Fibroblast of skin of left quadriceps (primary cell): Measurements from ENCODE around the gene ID3.
A peak's percentile ranks its signal among the peaks of the same experiment; 100 is the strongest.
"Not testable (repeated sequence)": the region's sequence is repeated elsewhere in the genome, so short reads cannot be mapped to it uniquely, and the experiment has no call there.

Experiments used
- DNase-seq, 2 experiments: peaks; one replicate each; pipeline ENCODE4 v3.0.0-alpha.2; 2013; ENCODE audit warnings: low read depth in 2 of 2

Gene ID3

DNA sequence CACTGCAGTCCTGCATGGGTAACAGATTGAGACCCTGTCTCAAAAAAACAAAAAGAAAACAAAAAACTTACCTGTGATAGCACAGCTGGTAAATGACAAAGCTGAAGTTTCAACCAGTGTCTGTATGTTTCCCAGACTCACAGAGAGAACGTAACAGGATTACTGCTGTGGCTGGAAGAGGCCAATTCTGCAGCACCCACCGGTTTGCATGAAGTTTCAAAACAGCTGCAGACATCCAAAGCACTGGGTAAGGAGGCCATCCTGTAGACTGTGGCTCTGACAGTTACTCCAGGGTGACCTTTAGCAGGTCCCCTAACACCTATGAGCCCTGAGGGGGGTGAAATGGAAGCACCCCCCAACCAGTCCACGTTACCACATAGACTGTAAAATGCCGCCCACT lies 7.5 kb downstream of the ID3 start:
- DNase-seq = no peak

DNA sequence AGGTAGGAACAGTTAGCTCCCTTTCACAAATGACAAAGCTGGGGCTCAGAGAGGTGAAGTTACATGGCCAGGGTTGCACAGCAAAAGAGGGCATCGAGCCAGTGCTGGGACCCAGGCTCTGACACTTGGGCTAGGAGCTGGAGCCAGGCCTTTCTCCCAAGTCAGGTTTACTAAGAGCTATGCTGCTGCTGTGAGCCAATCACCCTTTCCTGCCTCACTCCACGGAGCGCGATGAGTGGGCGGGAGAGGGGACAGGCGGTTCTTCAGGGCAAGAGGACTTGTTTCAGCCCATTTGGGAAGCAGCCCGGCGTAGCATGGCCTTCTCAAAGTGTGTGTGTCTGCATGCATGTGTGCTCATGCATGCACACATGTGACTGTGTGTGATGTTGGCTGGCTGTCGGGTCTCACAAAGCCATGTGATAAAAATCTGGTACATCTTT lies 10.6 kb downstream of the ID3 start:
- DNase-seq = no peak

DNA sequence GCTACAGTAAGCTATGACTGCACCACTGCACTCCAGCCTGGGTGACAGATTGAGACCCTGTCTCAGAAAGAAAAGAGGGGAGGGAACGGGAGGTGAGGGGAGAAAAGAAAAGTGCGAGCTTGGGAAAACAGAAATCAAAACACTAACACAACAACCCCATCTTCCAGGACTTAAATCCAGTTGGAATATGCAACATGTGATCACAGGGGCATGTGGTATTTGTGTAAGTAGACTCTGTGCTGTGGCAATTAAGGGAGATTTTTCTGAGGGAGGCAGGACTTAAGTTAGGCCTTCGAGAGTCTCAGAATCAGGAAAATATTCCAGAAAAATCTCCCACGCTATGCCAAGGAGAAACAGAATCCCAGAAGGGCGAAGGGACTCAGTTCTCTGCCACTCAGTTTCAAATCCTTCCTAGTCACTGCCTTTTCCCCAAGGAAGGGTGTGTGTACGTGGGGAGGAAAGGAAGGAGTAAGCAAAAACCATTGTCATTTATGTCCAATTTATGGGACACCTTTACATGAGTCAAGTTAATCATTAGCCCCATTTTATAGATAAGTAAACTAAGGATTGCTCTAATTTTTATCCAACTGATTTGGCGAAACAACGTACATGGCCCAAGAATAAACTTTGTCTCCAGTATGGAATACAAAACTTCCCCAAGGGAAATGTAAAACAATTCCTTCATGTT lies 12.3 kb downstream of the ID3 start:
- no peak for DNase-seq

DNA sequence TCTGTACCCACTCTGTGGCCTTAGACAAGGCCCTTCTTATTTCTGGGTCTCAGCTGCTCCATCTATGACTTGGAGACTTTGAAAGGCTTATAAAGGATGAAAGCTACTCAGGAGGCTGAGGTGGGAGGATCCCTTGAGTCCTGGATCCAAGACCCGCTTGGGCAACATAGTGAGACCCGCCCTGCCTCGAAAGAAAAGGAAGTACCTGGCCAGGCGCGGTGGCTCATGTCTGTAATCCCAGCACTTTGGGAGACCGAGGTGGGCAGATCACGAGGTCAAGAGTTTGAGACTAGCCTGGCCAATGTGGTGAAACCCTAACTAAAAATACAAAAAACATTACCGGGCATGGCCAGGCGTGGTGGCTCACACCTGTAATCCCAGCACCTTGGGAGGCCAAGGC lies 13.4 kb downstream of the ID3 start:
- no peak for DNase-seq

DNA sequence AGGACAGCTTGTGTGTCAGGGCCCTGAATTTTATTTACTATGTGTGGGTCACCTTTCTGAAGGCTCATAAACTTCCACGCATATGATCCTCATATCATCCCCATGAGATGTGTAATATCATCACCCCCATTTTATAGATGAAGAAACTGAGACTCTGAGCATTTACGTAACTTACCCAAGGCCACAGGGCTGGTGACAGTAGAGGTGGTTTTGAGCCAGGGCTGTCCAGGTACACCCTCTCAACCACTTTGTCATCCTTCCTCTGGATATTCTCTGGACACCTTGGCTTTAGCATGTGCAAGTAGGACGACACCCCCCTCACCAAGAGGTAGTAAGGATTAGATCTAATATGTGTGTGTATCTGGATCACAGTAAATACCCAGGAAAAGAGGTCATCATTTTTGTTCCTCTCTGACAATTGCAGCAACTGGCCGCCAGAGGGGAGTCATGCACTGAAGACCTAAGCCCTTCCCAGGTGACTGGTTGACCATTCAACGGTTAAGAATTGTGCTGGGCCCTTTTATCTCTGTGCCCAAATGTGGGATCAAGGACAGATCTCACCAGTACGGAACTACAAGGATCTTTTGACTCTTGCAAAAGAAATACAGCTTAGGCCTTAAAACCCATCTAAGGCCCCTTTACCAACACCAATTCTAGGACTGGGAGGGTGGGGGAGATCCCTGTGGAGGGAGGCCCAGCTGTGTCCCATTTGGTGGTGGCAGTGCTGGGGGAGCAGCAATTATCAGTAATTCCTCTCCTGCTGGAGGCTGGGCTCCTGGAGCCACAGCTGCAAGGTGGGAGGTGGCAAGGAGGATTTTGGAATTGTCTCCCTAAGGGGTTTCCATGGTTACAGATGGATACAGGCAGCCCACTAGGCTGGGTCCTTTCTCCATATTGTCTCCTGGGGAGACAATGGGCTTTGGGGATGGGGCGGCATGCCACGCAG lies 14.6 kb downstream of the ID3 start:
- peak; percentile 58 to 65 for DNase-seq

DNA sequence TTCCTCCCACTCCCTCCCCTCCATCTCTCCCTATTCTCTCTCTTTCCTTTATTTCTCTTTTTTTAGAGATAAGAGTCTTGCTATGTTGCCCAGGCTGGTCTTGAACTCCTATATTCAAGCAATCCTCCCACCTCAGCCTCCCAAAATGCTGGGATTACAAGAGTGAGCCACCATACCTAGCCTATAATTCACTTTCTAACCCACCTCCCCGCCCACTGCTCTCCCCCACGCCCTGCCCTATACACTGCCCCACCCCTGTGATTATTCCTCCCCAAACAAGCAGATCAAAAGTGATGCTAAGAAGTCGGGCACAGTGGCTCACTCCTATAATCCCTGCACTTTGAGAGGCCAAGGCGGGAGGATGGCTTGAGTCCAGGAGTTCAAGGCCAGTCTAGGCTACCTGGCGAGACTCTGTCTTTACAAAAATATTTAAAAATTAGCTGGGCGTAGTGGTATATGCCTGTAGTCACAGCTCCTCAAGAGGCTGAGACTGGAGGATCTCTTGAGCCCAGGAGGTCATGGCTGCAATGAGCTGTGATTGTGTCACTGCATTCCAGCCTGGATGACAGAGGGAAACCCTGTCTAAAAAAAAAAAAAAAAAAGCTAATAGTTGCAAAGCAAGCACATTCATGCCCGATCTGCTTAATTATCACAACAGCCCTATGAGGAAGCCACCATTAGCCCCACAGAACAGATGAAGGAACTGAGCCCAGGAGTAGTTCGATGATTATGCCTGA lies 15.4 kb downstream of the ID3 start:
- no peak for DNase-seq

DNA sequence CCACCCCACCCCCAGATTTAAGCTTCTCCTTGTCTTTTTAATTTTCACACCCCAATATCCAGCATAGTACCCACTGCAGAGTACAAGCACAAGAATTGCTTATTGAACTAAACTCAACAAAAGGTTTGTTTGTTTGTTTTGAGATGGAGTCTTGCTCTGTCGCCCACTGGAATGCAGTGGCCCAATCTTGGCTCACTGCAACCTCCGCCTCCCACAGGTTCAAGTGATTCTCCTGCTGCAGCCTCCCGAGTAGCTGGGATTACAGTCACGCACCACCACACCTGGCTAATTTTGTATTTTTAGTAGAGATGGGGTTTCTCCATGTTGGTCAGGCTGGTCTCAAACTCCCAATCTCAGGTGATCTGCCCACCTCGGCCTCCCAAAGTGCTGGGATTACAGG lies 16.4 kb downstream of the ID3 start:
- not testable (repeated sequence) for DNase-seq

DNA sequence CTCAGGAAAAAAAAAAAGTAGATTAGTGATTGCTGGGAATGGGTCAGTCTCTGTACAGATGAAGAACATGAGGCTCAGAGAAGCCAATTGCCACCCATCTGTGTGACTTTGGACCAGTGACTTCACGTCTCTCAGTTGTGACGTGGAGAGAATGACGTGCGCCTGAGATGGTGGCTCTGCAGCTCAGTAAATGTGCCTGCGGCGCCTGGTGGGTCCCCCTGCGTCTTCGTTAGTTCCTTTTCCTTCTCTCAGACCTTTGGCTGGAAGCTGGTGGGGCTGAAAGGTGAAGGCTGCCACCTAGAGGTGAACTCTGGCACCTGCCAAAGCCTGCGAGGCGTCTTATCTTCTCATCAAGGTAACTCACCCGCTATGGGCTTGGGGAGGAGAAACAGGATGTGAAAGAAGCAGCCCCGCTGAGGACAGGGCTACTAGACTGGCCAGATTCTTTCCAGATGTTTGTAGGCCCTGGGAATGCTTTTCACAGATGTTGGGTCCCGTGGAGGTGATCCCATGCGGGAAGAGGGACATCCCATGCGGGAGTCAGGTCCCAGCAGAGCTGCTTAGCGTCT lies 19.5 kb downstream of the ID3 start:
- DNase-seq = peak; percentile 79 to 80

DNA sequence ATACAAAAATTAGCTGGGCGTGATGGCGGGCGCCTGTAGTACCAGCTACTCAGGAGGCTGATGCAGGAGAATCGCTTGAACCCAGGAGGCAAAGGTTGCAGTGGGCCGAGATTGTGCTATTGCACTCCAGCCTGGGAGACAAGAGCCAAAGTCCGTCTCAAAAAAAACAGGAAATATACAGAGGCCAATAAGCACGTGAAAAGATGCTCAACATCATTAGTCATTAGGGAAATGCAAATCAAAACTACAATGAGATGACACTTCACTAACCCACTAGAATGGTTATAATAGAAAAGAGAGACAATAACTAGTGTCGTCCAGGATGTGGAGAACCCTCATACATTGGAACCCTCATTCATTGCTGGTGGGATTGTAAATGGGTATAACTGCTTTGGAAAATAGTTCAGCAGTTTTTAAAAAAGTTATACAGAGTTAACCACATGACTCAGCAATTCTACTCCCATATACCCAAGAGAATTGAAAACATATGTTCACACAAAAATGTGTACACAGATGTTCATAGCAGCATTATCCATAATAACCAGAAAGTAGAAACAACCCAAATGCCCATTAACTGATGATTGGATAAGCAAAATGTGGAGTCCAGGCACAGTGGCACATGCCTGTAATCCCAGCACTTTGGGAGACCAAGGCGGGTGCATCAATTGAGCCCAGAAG lies 21.9 kb downstream of the ID3 start:
- DNase-seq = peak; percentile 65 to 69

DNA sequence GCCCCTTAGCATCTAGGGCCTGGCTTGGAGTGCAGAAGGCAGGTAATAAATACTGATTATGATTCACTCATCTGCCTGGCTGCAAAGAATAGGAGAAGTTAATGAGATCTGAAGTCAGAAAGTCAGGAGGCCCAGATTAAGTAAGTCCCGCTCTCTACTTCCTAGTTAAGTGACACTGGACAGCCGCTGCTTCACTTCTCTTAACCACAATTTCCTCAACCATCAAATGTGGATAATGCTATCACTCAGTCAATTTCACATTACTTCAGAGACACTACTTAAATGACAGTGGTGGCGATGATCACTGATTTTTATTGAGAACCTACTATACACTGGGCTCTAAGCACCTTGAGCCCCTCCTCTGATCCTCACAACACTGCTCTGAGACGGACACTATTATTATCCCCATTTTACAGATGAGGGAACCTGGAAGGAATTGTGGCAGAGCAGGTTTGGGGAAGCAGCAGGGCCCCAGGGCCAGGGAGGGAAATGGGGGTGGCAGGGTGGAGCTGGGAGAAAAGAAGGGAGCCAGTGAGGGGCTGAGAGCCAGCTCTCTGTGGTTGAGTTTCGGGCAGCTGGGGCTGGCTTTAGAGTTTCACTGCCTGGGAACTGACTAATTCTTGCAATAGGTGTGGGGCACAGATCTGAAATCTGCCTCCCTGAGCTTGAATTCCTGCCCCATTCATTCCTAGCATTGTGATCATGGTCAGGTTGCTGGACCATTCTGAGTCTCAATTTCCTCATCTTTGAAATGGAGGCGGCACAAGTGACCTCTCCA lies 25.9 kb downstream of the ID3 start:
- no peak for DNase-seq

DNA sequence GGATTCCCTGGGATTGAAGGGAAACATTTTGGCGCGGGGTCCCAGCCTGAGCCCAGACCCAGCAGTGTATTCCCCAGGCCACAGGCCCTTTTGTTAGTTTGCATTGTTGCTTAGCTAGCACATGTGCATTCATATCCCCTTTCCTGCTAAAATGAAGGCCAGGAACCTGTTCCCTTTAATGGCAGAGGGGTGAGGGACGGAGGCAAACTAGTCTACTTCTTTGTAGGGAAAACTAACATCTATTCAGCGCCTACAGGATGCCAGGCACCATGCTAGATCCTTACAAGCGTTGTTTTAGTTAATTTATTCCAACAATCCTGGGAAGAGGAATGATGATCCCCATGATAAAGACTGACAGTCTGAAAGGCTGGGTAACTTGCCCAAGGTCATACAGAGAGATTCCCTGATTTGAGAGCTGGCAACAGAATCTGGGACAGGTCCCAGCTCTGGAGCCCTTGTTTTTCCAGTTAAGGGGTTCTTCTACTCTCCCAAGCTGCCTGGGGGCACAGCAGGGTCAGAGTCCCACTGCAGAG lies 27.7 kb downstream of the ID3 start:
- DNase-seq = no peak

DNA sequence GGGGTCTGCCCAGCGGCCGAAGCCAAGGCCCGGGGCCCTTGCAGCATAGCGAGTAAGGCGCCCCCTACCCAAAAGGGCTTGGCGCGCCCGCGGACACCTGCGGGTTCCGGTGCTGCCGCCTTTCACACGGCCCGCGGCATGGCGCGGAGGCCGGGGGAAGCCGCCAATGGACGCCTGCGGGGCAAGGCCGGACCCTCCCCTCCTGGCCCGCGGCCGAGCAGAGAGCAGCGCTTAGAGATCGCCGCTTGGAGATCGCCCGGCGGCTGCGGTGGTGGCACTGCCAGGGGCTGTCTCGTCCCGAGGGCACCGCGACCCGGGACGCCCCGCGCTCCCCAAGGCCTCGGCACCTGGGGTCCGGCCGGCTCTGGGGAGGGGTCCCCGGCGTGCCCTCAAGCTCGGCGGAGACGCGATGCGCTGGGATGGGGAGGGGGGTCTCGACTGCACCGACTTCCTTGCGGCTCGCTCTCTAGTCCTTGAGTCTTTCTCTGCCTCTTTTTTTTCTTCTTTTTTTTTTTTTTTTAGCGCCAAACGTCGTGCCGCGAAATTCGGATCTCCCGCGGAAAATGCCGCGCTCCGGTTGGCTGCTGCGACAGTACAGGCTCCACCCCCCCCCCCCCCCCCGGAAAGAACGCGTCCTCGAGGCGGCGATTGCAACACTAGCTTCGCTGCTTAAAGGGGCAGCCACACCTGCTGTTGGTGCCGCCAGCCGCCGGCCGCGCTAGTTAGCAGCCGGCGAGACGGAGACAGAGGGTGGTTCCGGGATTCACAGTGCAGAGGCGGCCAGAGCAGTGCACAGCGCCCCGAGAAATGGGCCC lies 28.3 kb downstream of the ID3 start, which contains the start of gene E2F2:
E2F2 (minus strand) TSS at position 487 of the 815 bp plus-strand sequence; CDS start at position 47, 440 bp downstream.
- DNase-seq = peak; percentile 66 to 70

DNA sequence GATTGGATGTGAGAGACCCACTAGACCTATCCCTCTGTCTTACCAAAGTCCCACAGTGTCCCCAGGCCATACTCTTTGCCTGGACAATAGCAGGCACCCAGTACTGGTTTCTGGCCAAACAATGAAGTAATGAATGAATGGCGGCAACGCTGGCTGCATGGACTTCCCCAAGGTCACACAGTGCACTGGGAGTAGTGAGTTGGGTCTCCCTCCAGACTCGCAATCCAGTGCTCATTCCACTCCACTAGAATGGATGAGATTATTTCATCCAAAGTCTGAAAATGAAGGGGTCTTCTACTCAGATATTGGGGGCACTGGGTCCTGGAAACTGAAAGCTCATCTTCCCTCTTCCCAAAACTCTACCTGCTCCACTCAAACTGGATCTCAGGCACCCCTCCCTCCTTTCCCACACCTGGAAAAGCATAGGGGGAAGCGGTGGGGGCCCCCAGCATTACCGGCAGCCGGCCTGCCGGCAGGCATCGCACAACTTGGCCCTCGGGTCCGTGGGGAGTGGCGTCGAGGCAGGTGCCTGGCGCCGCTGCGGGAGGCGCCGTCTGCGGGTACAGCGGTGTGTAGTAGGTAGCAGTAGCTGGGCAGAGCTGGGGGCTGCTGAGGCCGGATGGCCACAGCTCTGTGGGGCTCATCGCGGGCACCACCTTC lies 29.1 kb downstream of the ID3 start:
- DNase-seq = no peak

DNA sequence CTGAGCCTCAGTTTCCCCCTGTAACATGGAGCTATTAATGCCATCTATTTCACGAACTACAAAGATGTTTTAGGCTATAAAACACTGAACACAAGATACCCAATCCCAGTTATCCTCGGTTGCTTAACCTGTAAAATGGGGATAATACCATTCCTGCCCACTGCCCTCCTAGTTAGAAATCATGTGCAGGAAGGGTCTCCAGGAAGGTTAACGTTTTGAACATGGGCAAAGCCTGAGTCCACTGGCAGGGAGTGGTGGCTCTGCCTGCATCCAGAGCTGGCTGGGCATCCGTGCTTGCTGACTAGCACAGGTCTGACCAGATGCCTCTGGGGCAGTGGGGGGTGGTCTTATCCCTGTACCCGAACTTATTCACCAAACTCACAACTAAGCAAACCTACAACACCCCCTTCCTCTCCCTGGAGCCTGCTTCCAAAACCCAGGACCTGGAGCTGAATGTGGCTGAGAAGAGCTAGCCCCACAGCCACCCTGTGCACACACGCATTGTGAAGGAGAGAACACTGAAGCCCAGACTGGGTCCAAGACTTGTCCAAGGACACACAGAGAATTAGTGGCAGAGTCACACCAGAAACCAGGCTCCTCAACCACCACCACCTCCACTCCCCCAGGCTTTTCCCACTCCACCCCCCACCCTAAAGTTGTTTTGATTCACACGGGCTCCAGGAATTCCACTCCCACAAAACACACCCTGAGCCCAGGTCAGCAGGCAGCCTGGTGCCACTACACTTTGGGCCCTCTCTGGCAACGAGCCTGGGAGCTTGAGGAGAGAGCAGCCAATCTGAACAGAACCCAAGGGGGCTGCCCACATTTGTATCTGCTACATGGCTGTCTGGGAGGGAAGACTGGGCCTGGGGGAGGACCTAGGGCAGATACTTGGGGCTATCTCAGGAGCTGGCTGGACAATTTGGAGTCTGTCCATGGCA lies 29.9 kb downstream of the ID3 start:
- no peak for DNase-seq

DNA sequence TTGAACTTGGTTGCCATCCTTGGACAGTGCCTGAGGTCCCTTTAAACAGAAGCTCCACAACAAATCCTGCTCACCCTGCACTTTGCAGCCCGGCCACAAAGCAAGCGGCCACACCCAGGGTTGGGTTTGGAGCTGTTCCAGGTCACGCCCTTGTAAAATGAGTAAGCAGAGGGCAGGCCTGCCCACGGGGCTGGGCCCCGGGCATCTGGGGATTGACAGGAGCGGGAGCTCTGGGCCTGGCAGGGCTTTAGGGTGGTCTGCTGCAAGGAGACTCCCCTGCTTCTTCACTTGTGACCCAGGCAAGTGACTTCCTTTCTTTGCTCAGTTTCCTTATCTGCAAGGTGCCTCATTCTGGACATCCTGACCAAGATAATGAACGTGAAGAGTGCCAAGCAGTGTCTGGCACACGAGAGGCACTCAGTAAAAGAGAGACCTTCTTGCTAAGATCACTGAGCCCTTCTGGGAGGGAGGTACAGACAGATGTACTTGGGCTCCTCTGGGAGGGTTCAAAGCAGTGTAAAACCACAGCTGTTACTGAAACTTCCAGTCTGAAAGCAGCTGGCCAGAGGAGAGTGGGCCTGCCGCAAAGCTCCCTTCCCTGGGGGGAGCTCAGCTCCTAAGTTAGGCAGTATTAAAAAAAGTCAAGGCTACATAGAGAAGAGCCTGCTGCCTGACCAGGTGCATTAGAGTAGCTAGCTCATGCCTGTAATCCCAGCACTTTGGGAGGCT lies 30.9 kb downstream of the ID3 start:
- DNase-seq = no peak

DNA sequence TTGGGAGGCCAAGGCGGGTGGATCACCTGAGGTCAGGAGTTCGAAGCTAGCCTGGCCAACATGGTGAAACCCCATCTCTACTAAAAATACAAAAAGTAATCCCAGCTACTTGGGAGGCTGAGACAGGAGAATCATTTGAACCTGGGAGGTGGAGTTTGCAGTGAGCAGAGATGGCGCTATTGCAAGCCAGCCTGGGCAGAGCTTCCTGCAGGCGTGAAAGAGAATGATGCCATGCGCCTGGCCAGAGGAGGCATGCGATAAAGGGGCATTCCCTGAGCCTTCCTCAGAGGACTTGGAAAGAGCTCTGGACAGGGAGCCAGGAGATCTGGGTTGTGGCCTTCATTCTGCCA lies 31.4 kb downstream of the ID3 start:
- no peak for DNase-seq

DNA sequence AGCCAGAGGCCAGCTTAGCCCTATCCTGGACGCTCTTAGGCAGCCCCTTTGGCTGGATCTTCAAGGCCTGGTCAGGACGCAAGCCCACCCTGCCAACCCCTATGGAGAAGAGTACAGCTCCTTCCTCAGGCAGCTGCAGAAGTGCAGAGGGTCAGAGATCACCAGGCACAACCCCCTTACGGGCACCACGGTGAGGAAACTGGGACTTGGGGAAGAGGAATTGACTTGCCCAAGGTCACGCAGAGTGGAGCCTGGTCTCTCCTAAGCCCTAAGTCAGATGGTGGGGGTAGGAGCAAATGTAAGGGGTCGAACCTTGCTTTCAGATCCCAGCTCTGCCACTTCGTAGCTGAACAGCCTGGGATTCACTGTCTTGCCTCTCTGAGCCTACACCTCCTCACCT lies 31.9 kb downstream of the ID3 start:
- DNase-seq = no peak
